PC-3 (cell line): ENCODE data around the gene IQGAP3. TPM values are rescaled to one million over a fixed set of nuclear protein-coding genes. Genes with fewer than 3 reads are reported as not detected.

Source experiments
- ATAC-seq: fragments of 200-7000 bp; cut with Tn5 transposase; 2 replicates; pipeline ENCODE4 v1.9.1; 2020; ENCODE audit warnings: mild to moderate bottlenecking, moderate library complexity
- BruUV-seq: library from RNA; stranded (reverse); fragments of 400-500 nt; replicated peaks from 2 replicates; lab custom pipeline; 2021; lab: Mats Ljungman, UMichigan
- CTCF ChIA-PET: fragments of 300-600 bp; sonication (Branson Sonifier 250); formaldehyde crosslinking; loops from one replicate; lab custom pipeline; 2022; ENCODE audit warnings: antibody characterized with exemption; lab: Charles Lee
- POLR2A ChIA-PET: fragments of 300-600 bp; sonication (Branson Sonifier 250); formaldehyde crosslinking; loops from one replicate; lab custom pipeline; 2022; ENCODE audit warnings: antibody characterized with exemption; ENCODE audit not compliant: unreplicated experiment; lab: Charles Lee
- DNase-seq: peaks from one replicate; pipeline ENCODE4 v3.0.0-alpha.2; 2015
- H2AFZ ChIP-seq: fragments of 300-600 bp; sonication (generic); 2 replicates; pipeline ENCODE4 v1.6.0; 2016; ENCODE audit warnings: antibody characterized with exemption, low read length
- H3F3A ChIP-seq: fragments of 300-600 bp; sonication (generic); one replicate; pipeline ENCODE4 v1.6.0; 2017; ENCODE audit warnings: antibody characterized with exemption, low read length, control low read depth, mild to moderate bottlenecking; ENCODE audit not compliant: unreplicated experiment
- H3K27ac ChIP-seq: fragments of 300-600 bp; sonication (generic); 2 replicates; pipeline ENCODE4 v1.5.1; 2016; ENCODE audit warnings: mild to moderate bottlenecking, low read length
- H3K27me3 ChIP-seq: fragments of 300-600 bp; sonication (generic); 2 replicates; pipeline ENCODE4 v1.6.1; 2016; ENCODE audit warnings: low read length, mixed read lengths
- H3K36me3 ChIP-seq: fragments of 300-600 bp; sonication (generic); 2 replicates; pipeline ENCODE4 v1.6.1; 2016; ENCODE audit warnings: low read depth, mixed run types, low read length, mixed read lengths
- H3K4me1 ChIP-seq: fragments of 300-600 bp; sonication (generic); 2 replicates; pipeline ENCODE4 v1.5.1; 2016; ENCODE audit warnings: low read length; ENCODE audit not compliant: insufficient read depth
- H3K4me2 ChIP-seq: fragments of 300-600 bp; sonication (generic); 2 replicates; pipeline ENCODE4 v1.6.0; 2016; ENCODE audit warnings: low read length
- H3K4me3 ChIP-seq: fragments of 300-600 bp; sonication (generic); 2 replicates; pipeline ENCODE4 v1.5.1; 2016; ENCODE audit warnings: mild to moderate bottlenecking, low read length, mixed read lengths
- H3K79me2 ChIP-seq: fragments of 300-600 bp; sonication (generic); 2 replicates; pipeline ENCODE4 v1.6.1; 2017; ENCODE audit warnings: low read length, mixed read lengths
- H3K9ac ChIP-seq: fragments of 300-600 bp; sonication (generic); 2 replicates; pipeline ENCODE4 v1.6.0; 2016; ENCODE audit warnings: mild to moderate bottlenecking, low read length
- H3K9me2 ChIP-seq: fragments of 300-600 bp; sonication (generic); replicated peaks from 2 replicates; pipeline ENCODE4 v1.6.1; 2016; ENCODE audit warnings: mixed run types, low read length, mixed read lengths
- H3K9me3 ChIP-seq: fragments of 300-600 bp; sonication (generic); 2 replicates; pipeline ENCODE4 v1.6.1; 2016; ENCODE audit warnings: low read length, mixed read lengths
- H4K20me1 ChIP-seq: fragments of 300-600 bp; sonication (generic); 2 replicates; pipeline ENCODE4 v1.6.1; 2016; ENCODE audit warnings: low read length, mixed read lengths
- EZH2 ChIP-seq: fragments of 300-600 bp; sonication (generic); IDR thresholded peaks from one replicate; pipeline ENCODE4 v1.6.1; 2017; ENCODE audit warnings: antibody characterized with exemption, mild to moderate bottlenecking, low read length; ENCODE audit not compliant: unreplicated experiment
- EZH2phosphoT487 ChIP-seq: fragments of 300-600 bp; sonication (generic); IDR thresholded peaks from 2 replicates; pipeline ENCODE4 v1.6.1; 2018; ENCODE audit warnings: mild to moderate bottlenecking, antibody characterized with exemption, low read length, borderline replicate concordance
- intact Hi-C: fragments of 100-400 bp; cut with micrococcal nuclease; formaldehyde crosslinking; loops from 2 replicates; pipeline ENCODE4 v1.9.0; 2023
- total RNA-seq: library from RNA; depleted of rRNA; stranded (reverse); fragments of >200 nt; gene quantifications from 2 replicates; pipeline ENCODE4 v1.2.3, GENCODE V29; 2014
- TF ChIP-seq, protein P1 (sequence below): fragments of 300-600 bp; sonication (generic); conservative IDR thresholded peaks from 2 replicates; pipeline ENCODE4 v1.5.1; 2017; ENCODE audit warnings: antibody characterized with exemption, low read depth, mild to moderate bottlenecking, low read length

The IQGAP3 gene
- total RNA-seq, 1 experiment from 2014 or later, result 54.3 TPM

GRCh38 chr1:156504821-156505678 is 67.3 kb downstream of the IQGAP3 start:
- no peaks in the 10 kb centered on the region for H3K27me3 ChIP-seq
- no peaks in the 10 kb centered on the region for H3K9me3 ChIP-seq
- no peaks in the 10 kb centered on the region for H3K9me2 ChIP-seq
- POLR2A ChIA-PET, result interaction anchor here (0.6 to 1.2 kb wide), 4 partner anchors 48 to 223 kb away, joined by 3 to 7 read pairs (median 3); partner anchors contain the start of gene SMG5
- peak; percentile 99 for DNase-seq
- H3K9ac ChIP-seq, result peak overlapping the region; percentile 98
- TF ChIP-seq EZH2 (no peak), EZH2phosphoT487 (no peak)
- TF ChIP-seq, protein P1, sequence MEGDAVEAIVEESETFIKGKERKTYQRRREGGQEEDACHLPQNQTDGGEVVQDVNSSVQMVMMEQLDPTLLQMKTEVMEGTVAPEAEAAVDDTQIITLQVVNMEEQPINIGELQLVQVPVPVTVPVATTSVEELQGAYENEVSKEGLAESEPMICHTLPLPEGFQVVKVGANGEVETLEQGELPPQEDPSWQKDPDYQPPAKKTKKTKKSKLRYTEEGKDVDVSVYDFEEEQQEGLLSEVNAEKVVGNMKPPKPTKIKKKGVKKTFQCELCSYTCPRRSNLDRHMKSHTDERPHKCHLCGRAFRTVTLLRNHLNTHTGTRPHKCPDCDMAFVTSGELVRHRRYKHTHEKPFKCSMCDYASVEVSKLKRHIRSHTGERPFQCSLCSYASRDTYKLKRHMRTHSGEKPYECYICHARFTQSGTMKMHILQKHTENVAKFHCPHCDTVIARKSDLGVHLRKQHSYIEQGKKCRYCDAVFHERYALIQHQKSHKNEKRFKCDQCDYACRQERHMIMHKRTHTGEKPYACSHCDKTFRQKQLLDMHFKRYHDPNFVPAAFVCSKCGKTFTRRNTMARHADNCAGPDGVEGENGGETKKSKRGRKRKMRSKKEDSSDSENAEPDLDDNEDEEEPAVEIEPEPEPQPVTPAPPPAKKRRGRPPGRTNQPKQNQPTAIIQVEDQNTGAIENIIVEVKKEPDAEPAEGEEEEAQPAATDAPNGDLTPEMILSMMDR, result no peak
- H2AFZ ChIP-seq, result peak overlapping the region; percentile 76
- H3K4me3 ChIP-seq, result peak overlapping the region; percentile 38; the same call in 1 of the 2 replicates
- H4K20me1 ChIP-seq, result no peaks in the 10 kb centered on the region
- CTCF ChIA-PET, result interaction anchor here (0.6 to 1.1 kb wide), 2 partner anchors 10 to 119 kb away, joined by 3 to 4 read pairs; no protein-coding TSS in a partner anchor
- no peaks in the 10 kb centered on the region for H3K36me3 ChIP-seq
- peaks cover 5% of the 10 kb centered on the region for H3K79me2 ChIP-seq
- H3K4me2 ChIP-seq, result peak overlapping the region; percentile 68
- H3K27ac ChIP-seq, result peak overlapping the region; percentile 96
- intact Hi-C loops, result loop anchor here (1.0 kb wide), 2 partner anchors 48 to 66 kb away; no protein-coding TSS in a partner anchor
- peak; percentile 14 for ATAC-seq
- no peaks in the 10 kb centered on the region for H3F3A ChIP-seq
- no TSS peak for BruUV-seq
- peaks cover 49% of the 10 kb centered on the region for H3K4me1 ChIP-seq

- Histone ChIP-seq H3K79me2 (peaks cover 10% of the 10 kb centered on the region), H3K27me3 (no peaks in the 10 kb centered on the region), H3K9me2 (no peaks in the 10 kb centered on the region), H4K20me1 (no peaks in the 10 kb centered on the region), H3K9me3 (no peaks in the 10 kb centered on the region), H3K27ac (peak overlapping the region; percentile 96), H3F3A (no peaks in the 10 kb centered on the region), H3K9ac (peak overlapping the region; percentile 98), H3K4me1 (peaks cover 49% of the 10 kb centered on the region), H3K4me3 (peak overlapping the region; percentile 38; the same call in 1 of the 2 replicates), H3K36me3 (no peaks in the 10 kb centered on the region), H2AFZ (peak overlapping the region; percentile 76), H3K4me2 (peak overlapping the region; percentile 68)
- no TSS peak for BruUV-seq
- intact Hi-C loops, result no loop called here
- TF ChIP-seq EZH2, result no peak
- TF ChIP-seq, protein P1, result no peak
- no peak for TF ChIP-seq EZH2phosphoT487
- ChIA-PET CTCF (interaction anchor here (1.1 kb wide), 1 partner anchor 119 kb away, joined by 3 read pairs; no protein-coding TSS in a partner anchor), POLR2A (interaction anchor here (0.6 to 1.2 kb wide), 3 partner anchors 47 to 222 kb away, joined by 3 to 7 read pairs (median 3); partner anchors contain the start of gene SMG5)
- DNase-seq (peak; percentile 20), ATAC-seq (no peak)
Observed at GRCh38 chr1:156504438-156504813, 67.9 kb downstream of the IQGAP3 start.
